Type B pancreatic cell (in vitro differentiated cells): ENCODE measurements around the gene TAF6. TPM values are rescaled to one million over a fixed set of nuclear protein-coding genes. Genes with fewer than 3 reads are reported as not detected.
A peak's percentile ranks its signal among the peaks of the same experiment; 100 is the strongest.

Experiments
- DNase-seq: peaks from one replicate; pipeline ENCODE4 v3.0.0; 2021; ENCODE audit warnings: mixed read lengths; ENCODE audit not compliant: unreplicated experiment; ENCODE audit errors: extremely low spot score
- H3K27ac Mint-ChIP-seq: 2 replicates; pipeline ENCODE4 v1.8.0; 2021; ENCODE audit warnings: mild to moderate bottlenecking, mixed read lengths
- H3K27me3 Mint-ChIP-seq: 2 replicates; pipeline ENCODE4 v1.8.0; 2021; ENCODE audit warnings: mixed read lengths
- H3K36me3 Mint-ChIP-seq: 2 replicates; pipeline ENCODE4 v1.8.0; 2021; ENCODE audit warnings: mixed read lengths
- H3K4me1 Mint-ChIP-seq: one replicate; pipeline ENCODE4 v1.8.0; 2021; ENCODE audit warnings: mixed read lengths; ENCODE audit not compliant: unreplicated experiment
- H3K4me3 Mint-ChIP-seq: 2 replicates; pipeline ENCODE4 v1.8.0; 2021; ENCODE audit warnings: mild to moderate bottlenecking, mixed read lengths
- H3K9me3 Mint-ChIP-seq: 2 replicates; pipeline ENCODE4 v1.8.0; 2021; ENCODE audit warnings: mixed read lengths
- CTCF ChIP-seq: fragments of 200-600 bp; sonication (generic); conservative IDR thresholded peaks from 2 replicates; pipeline ENCODE4 v1.5.0; 2021; ENCODE audit warnings: antibody characterized with exemption, mild to moderate bottlenecking
- total RNA-seq: library from RNA; stranded (reverse); gene quantifications from 2 replicates; pipeline ENCODE4 v1.2.1, GENCODE V29; 2021; ENCODE audit warnings: low replicate concordance

The TAF6 gene
- total RNA-seq, 1 donor from 2014 or later = 77.7 TPM

DNA sequence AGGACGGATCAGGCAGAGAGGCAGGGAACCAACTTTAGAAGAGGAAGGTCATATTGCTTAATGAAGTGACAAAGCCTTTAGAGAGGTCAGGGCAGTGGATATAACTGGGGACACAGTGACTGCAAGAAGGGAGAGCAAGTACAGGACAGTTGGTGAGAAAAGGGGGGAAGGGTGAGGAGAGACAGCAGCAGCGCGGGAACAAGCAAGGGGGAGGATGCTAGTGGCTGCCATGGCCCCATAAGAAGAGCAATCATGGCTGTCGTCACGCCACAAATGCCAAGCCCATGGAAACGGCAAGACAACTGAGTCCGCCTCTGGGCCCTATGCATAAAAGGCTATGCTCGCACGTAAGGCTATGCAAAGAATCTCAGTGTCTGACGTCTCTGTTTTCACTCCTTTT, 46.7 kb downstream of the TAF6 start:
- no peak overlapping the region for H3K4me3 Mint-ChIP-seq
- H3K9me3 Mint-ChIP-seq = peaks cover 26% of the 10 kb centered on the region
- H3K36me3 Mint-ChIP-seq = peaks cover 83% of the 10 kb centered on the region

DNA sequence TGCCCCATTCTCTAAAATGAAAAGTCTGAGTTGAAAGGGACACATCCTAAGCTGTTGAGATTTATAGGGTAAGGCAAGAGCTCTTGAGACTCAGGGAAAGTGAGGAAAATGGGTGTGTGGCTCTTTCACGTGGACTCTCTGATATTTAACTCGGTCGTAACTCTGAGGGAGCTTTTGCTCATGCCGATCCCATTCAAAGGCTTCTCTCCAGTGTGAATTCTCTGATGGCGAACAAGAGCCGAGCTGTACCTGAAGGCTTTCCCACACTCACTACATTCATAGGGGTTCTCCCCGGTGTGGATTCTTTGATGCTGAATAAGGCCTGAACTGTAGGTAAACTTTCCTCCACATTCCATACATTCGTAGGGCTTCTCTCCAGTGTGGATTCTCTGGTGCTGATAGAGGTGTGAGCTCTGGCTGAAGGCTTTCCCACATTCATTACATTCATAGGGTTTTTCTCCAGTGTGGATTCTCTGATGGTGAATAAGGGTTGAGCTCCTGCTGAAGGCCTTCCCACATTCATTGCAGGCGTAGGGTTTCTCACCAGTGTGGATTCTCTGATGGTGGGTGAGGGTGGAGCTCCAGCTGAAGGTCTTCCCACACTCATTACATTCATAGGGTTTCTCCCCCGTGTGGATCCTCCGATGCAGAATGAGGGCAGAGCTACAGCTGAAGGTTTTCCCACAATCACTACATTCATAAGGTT, 48.0 kb downstream of the TAF6 start:
- Mint-ChIP-seq H3K4me3 (peak overlapping the region; percentile 54), H3K27ac (peak overlapping the region; percentile 55), H3K4me1 (no peaks in the 10 kb centered on the region), H3K27me3 (no peaks in the 10 kb centered on the region), H3K36me3 (peaks cover 77% of the 10 kb centered on the region), H3K9me3 (peaks cover 22% of the 10 kb centered on the region)
- no peak for TF ChIP-seq CTCF
- DNase-seq = no peak

More for the DNA sequence above, 46.7 kb downstream of the TAF6 start:
- no peak for TF ChIP-seq CTCF
- no peak for DNase-seq
- no peaks in the 10 kb centered on the region for H3K27me3 Mint-ChIP-seq
- no peaks in the 10 kb centered on the region for H3K4me1 Mint-ChIP-seq
- H3K27ac Mint-ChIP-seq = peak overlapping the region; percentile 44

DNA sequence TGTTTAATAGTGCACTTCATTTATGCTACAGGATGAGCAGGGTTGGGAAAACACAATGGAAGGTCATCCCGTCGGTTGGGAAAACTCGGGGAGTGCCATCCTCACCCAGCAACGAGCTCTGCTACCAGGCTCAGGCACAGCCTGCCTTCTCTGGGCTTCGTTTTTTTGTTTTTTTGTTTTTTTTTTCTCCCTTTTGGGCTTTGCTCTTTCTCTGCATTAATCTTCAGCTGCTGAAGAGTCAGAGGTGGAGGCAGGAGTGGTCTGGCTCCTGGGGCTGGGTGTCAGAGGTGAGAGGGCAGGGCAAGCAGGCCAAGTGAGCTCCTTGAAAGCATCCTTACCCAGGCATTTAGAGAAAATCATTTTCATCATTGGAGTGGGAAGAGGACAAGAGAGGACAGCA, 49.2 kb downstream of the TAF6 start:
- H3K4me3 Mint-ChIP-seq = no peak overlapping the region
- peaks cover 16% of the 10 kb centered on the region for H3K9me3 Mint-ChIP-seq
- H3K36me3 Mint-ChIP-seq = peaks cover 74% of the 10 kb centered on the region
- H3K4me1 Mint-ChIP-seq = peaks cover 7% of the 10 kb centered on the region
- no peak for TF ChIP-seq CTCF
- H3K27ac Mint-ChIP-seq = no peak overlapping the region
- DNase-seq = no peak
- H3K27me3 Mint-ChIP-seq = no peaks in the 10 kb centered on the region

DNA sequence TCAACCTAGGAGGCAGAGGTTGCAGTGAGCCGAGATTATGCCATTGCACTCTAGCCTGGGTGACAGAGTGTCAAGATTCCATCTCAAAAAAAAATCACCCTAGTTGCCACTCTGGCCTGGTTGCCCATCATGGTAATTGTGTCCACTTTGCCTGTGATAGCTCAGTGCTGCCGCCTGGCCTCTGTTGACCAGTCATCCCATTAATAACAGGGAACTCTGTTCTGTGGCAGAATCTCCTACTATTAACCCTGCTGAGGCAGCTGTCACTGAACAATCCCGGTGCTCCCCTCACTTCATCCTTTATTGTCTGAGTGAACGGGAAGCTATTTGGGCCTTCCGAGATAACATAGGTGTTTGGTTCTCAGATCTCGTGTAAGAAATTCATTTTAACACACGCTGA, 52.2 kb downstream of the TAF6 start:
- no peak overlapping the region for H3K4me3 Mint-ChIP-seq
- H3K27ac Mint-ChIP-seq = peak overlapping the region; percentile 44
- DNase-seq = no peak
- H3K4me1 Mint-ChIP-seq = peaks cover 7% of the 10 kb centered on the region
- H3K27me3 Mint-ChIP-seq = no peaks in the 10 kb centered on the region
- peaks cover 10% of the 10 kb centered on the region for H3K9me3 Mint-ChIP-seq
- H3K36me3 Mint-ChIP-seq = peaks cover 63% of the 10 kb centered on the region
- no peak for TF ChIP-seq CTCF

DNA sequence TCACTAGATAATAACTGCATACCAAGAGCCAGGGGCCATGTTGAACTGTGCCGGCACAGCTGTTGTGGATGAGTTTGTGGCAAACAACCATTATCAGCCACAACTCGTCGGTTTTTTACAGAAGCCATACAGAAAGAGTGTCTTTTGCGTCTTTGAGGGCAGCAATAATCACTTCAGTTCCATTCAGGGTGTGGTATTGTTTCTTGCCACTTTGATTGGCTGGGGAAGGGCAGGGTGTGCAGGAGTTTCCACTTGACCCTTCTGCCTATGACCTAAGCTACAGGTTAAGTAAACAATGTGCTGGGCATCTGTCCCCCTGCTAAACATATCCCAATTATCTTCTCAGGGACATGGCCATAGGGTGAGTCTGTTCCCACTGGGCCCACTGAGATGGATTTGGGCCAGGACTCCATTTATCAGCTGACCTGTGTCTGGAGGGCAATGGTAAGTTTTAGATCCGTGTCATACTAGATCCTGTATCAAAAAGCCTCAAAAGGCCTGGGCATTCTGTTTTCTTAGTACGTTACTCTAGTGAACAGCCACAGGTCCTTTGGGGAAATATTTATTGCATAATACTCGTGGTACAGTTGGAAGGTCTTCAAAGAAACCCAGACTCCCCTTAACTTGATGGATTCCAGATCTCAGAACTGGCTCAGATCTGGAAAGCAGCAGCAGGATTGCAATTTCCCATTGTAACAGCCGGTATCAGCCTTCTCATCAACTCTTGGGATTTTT, 53.5 kb downstream of the TAF6 start:
- Mint-ChIP-seq H3K9me3 (no peaks in the 10 kb centered on the region), H3K36me3 (peaks cover 61% of the 10 kb centered on the region), H3K27ac (peak overlapping the region; percentile 53), H3K4me3 (peak overlapping the region; percentile 25), H3K4me1 (peaks cover 7% of the 10 kb centered on the region), H3K27me3 (no peaks in the 10 kb centered on the region)
- no peak for TF ChIP-seq CTCF
- no peak for DNase-seq
